Measurements from ENCODE around the gene UACA.
"Not testable (repeated sequence)": the region's sequence is repeated elsewhere in the genome, so short reads cannot be mapped to it uniquely, and the experiment has no call there.

Gene UACA

GRCh38 chr15:70618929-70619328 lies 144.4 kb downstream of the UACA start:
- DNase-seq: no peak

- no peak for DNase-seq
Observed at GRCh38 chr15:70617911-70618287, 145.5 kb downstream of the UACA start.

GRCh38 chr15:70617076-70617910 lies 146.1 kb downstream of the UACA start:
- DNase-seq: no peak

GRCh38 chr15:70616311-70616756 lies 147.0 kb downstream of the UACA start:
- DNase-seq: not testable (repeated sequence)

GRCh38 chr15:70615435-70616310 lies 147.7 kb downstream of the UACA start:
- no peak for DNase-seq

GRCh38 chr15:70614221-70614620 lies 149.1 kb downstream of the UACA start:
- no peak for DNase-seq

- no peak for DNase-seq
Observed at GRCh38 chr15:70613271-70613670, 150.1 kb downstream of the UACA start.

GRCh38 chr15:70611286-70611685 lies 152.1 kb downstream of the UACA start:
- DNase-seq: no peak

- no peak for DNase-seq
Observed at GRCh38 chr15:70610541-70610940, 152.8 kb downstream of the UACA start.

GRCh38 chr15:70609889-70610288 lies 153.5 kb downstream of the UACA start:
- DNase-seq: no peak

GRCh38 chr15:70608144-70608543 lies 155.2 kb downstream of the UACA start:
- DNase-seq: no peak

GRCh38 chr15:70605606-70606410 lies 157.6 kb downstream of the UACA start:
- DNase-seq: no peak

GRCh38 chr15:70604666-70605315 lies 158.6 kb downstream of the UACA start:
- DNase-seq: no peak

All from activated effector memory CD4-positive, alpha-beta T cell treated with anti-CD3 and anti-CD28 coated beads, Interleukin-2, amount 50 U/mL, for 16 hours (primary cell).